Mesenteric fat pad (tissue), 1 donor: Measurements from ENCODE around the gene TDRD10. TPM values are rescaled to one million over a fixed set of nuclear protein-coding genes. Genes with fewer than 3 reads are reported as not detected.

Source experiments
- DNase-seq: peaks from one replicate; pipeline ENCODE4 v3.0.0-alpha.2; 2020; ENCODE audit warnings: low spot score
- total RNA-seq: library from RNA; stranded (reverse); fragmentation: NEBNext Ultra II Directional; extraction: Animal tissue kit (Norgen Biotek cat#: 25700); gene quantifications from one replicate; pipeline ENCODE4 v1.2.1, GENCODE V29; 2021
- donor health status: DM: yes; HTN: yes; CAD: no.

The TDRD10 gene
- total RNA-seq, 1 donor from 2014 or later, result 7.2 TPM

DNA sequence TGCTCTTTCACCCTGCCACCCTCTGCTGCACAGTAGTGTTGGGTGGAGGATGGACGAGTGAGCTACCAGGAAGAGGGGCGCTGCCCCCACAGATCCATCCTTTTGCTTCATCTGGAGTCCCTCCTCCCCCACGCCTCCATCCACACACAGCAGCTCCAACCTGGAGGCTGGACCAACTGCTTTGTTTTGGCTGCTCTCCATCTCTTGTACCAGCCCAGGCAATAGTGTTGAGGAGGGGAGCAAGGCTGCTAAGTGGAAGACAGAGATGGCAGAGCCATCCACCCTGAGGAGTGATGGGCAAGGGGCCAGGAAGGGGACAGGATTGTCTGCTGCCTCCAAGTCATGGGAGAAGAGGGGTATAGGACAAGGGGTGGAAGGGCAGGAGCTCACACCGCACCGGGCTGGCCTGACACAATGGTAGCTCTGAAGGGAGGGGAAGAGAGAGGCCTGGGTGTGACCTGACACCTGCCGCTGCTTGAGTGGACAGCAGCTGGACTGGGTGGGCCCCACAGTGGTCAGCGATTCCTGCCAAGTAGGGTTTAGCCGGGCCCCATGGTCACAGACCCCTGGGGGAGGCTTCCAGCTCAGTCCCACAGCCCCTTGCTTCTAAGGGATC is 74.0 kb downstream of the TDRD10 start:
- no peak for DNase-seq

GRCh38 chr1:154577346-154578057 is 75.5 kb downstream of the TDRD10 start:
- DNase-seq, result no peak

- no peak for DNase-seq
Measured at GRCh38 chr1:154578058-154578418, 76.0 kb downstream of the TDRD10 start.

GRCh38 chr1:154579374-154579773 is 77.4 kb downstream of the TDRD10 start:
- no peak for DNase-seq

GRCh38 chr1:154581766-154582165 is 79.7 kb downstream of the TDRD10 start:
- no peak for DNase-seq

- DNase-seq, result no peak
Measured at GRCh38 chr1:154582885-154583284, 80.9 kb downstream of the TDRD10 start.

DNA sequence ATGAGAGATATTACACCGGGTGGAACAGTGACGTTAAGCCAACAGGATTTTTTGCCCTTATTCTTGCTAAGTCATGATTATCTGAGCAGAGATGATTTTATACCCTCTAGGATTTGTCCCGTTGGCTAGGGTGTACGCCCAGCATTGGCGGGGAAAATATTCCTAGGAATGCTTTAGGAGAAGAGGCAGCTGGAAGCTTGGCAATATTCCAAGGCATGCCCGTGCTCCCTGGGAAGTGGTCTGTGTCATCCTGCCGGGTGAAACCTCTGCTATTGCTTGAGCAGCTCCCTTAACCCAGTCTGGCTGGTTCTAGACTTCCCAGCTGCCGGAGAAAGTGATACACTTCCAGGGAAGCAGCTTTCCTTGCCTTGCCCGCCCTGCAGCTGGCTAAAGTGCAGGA is 81.8 kb downstream of the TDRD10 start:
- DNase-seq, result no peak

DNA sequence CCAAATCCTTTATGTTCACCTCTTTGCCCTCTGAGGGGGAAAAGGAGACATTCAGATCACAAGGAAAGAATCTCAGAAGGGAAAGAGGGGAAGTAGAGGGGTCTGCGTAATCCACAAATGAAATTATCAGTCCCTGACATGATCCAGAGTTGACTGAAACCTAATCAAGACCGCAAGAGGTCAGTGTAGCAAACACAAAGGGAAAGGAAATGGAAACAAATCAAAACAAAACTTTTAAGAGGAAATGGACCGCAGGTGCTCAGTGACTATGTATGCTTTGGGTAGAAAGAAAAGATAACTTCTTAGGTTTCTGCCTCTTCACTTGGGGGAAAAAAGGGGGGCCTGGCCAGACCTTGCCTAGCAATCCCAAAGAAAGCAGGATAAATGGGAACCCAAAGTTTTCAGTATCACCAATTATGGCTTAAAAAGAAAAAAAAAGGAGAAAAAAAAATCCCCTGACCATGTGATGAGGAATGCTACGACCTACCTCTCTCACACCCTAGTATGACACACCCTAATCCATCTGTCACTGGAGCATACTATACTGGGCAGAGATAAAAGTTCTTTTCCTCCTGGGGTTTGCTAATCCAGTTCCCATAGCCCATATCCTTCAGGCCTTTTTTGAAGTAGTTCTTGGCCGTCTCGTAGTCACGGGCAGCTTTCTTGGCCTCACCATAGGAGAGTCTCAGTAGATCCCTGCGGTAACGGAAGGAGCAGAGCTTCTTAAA is 82.4 kb downstream of the TDRD10 start:
- DNase-seq, result no peak

DNA sequence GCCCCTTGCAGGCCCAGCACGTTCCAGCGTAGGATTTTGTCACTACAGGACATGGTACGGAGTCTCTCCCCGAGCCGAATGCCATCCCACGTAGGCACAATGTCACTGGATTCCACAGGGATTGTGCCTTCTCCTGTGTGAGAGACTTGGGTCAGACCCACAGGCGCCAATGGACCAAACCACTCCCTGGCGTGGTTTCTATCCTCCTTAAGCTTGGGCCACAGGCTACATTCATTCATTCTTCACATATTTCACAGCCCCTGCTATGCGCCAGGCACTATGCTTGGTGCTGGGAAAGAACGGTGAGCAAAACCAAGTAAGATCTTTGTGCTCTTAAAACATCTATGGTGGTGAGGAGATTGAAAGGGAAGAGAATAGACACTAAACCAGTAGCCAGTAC is 84.2 kb downstream of the TDRD10 start:
- DNase-seq, result no peak

GRCh38 chr1:154586641-154587040 is 84.6 kb downstream of the TDRD10 start:
- DNase-seq, result no peak

DNA sequence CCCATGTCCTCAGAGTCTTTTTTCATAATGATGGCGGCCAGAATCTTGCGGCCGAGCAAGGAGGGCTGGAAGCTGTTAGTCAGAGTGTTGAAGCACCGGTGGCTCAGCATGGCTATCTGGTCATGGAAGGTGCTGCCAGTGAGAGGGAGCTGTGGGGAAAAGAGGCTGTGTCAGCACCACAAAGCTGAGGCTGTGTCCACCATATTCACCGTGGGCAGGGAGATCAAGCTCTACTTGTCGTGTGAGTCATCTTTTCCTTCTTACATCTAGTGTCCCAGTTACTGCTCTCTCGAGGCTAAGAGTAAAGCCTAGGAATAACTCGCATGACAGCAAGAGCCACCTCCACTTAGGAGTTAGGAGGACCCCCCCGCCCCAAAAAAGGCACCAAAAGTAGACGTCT is 87.8 kb downstream of the TDRD10 start:
- DNase-seq, result no peak

- DNase-seq, result no peak
Measured at GRCh38 chr1:154590756-154591155, 88.7 kb downstream of the TDRD10 start.

DNA sequence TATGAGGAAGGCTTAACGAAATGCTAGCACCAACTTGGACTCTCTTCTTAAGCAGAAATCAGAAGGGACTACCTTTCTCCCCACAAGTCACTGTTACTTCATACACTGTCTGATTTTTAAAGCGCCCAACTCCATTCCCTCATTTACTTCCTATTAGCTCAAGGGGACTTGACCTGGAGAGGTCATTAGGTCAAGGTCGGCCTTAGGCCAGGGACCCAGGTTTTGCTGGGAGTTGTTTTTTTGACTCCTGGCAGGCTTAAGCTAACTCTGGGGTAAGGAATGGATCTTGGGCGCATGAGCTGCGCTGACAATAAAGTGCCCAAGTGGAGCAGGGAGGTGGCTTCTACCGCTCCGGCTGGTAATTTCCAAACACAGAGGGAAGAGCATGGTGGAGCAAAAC is 89.2 kb downstream of the TDRD10 start:
- DNase-seq, result no peak

- no peak for DNase-seq
Measured at GRCh38 chr1:154593390-154593789, 91.4 kb downstream of the TDRD10 start.

- DNase-seq, result no peak
Measured at GRCh38 chr1:154594811-154595210, 92.8 kb downstream of the TDRD10 start.

DNA sequence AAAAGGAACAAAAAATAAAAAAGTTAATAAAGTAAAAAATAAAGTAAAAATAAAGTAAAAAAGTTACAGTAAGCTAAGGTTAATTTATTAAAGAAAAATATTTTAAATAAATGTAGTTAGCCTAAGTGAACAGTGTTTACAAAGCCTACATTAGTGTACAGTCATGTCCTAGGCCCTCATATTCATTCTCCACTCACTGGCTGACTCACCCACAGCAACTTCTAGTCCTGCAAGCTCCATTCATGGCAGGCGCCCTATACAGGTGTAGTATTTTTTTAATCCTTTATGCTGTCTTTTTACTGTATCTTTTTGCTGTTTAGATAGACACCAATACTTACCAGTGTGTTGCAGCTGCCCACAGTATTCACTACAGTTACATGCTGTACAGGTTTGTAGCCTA is 93.6 kb downstream of the TDRD10 start:
- no peak for DNase-seq

Other genes with a start within 250 kb of the TDRD10 start
- gene HAX1, start 229.6 kb upstream of the TDRD10 start, total RNA-seq, result 81.6 TPM
- gene AQP10, start 181.1 kb upstream of the TDRD10 start, total RNA-seq, result not detected
- 38.7 TPM for gene ATP8B2, start 176.7 kb upstream of the TDRD10 start, total RNA-seq
- gene IL6R, start 96.9 kb upstream of the TDRD10 start, total RNA-seq, result 35.6 TPM
- 33.1 TPM for gene SHE, start 193 bp downstream of the TDRD10 start, total RNA-seq
- 67.5 TPM for gene UBE2Q1, start 56.4 kb downstream of the TDRD10 start, total RNA-seq
- gene CHRNB2, start 65.6 kb downstream of the TDRD10 start, total RNA-seq, result not detected
- 137 TPM for gene ADAR, start 106.0 kb downstream of the TDRD10 start, total RNA-seq